HCT116 (cell line): Measurements from ENCODE around the gene PHYH. TPM values are rescaled to one million over a fixed set of nuclear protein-coding genes. Genes with fewer than 3 reads are reported as not detected.

ENCODE experiments used
- ATAC-seq: fragments of 200-7000 bp; cut with Tn5 transposase; 2 replicates; pipeline ENCODE4 v1.9.1; 2020; ENCODE audit warnings: mild to moderate bottlenecking, moderate library complexity
- BruUV-seq: library from RNA; stranded (reverse); fragments of 400-500 nt; replicated peaks from 2 replicates; lab custom pipeline; 2021; lab: Mats Ljungman, UMichigan
- CTCF ChIA-PET: fragments of 300-600 bp; sonication (Branson Sonifier 250); formaldehyde crosslinking; loops from one replicate; lab custom pipeline; 2021; ENCODE audit warnings: antibody characterized with exemption; lab: Charles Lee
- POLR2A ChIA-PET: fragments of 300-600, 350-600 bp; sonication (Branson Sonifier 250); formaldehyde crosslinking; loops from one replicate; lab custom pipeline; 2021; ENCODE audit warnings: antibody characterized with exemption; lab: Charles Lee
- RAD21 ChIA-PET, 2 experiments: fragments of 300-600 bp; sonication (Branson Sonifier 250); formaldehyde crosslinking; loops; one replicate each; lab custom pipeline; 2023; ENCODE audit warnings: low total read pairs in 2 of 2; ENCODE audit not compliant: uncharacterized antibody in 2 of 2, unreplicated experiment in 2 of 2, low non-redundant PET in 1 of 2; lab: Charles Lee
- DNase-seq: peaks from one replicate; pipeline ENCODE4 v3.0.0-alpha.2; 2010; ENCODE audit warnings: low read depth, low spot score
- H2AFZ ChIP-seq: fragments of 200-600 bp; shearing (Covaris generic), sonication (generic); 2 replicates; pipeline ENCODE4 v1.6.1; 2017; ENCODE audit warnings: low read depth, mixed run types, mixed read lengths, antibody characterized with exemption, low read length; ENCODE audit not compliant: poor library complexity, severe bottlenecking
- H3K27ac ChIP-seq: 2 replicates; pipeline ENCODE4 v1.5.1; 2012; ENCODE audit warnings: low read depth, low read length
- H3K27me3 ChIP-seq: fragments of 200-600 bp; sonication (generic); 2 replicates; pipeline ENCODE4 v1.6.1; 2016; ENCODE audit warnings: mixed run types, low read length, mixed read lengths; ENCODE audit not compliant: insufficient read depth
- H3K36me3 ChIP-seq, 2 experiments: fragments of 200-500 bp in 1 of 2; fragments of 200-600 bp in 1 of 2; sonication (Bioruptor generic) in 1 of 2; sonication (generic) in 1 of 2; 2 replicates each; pipeline versions ENCODE4 v1.5.1 to v1.6.1; 2014 to 2016; ENCODE audit warnings: low read length in 2 of 2, inconsistent platforms in 1 of 2, mixed read lengths in 1 of 2, mixed run types in 1 of 2; ENCODE audit not compliant: insufficient read depth in 2 of 2, control insufficient read depth in 1 of 2
- H3K4me1 ChIP-seq, 2 experiments: fragments of 200-600 bp in 1 of 2; sonication (generic) in 1 of 2; 2 replicates each; pipeline versions ENCODE4 v1.5.1 to v1.6.1; 2012 to 2017; ENCODE audit warnings: low read length in 2 of 2, inconsistent platforms in 1 of 2, mild to moderate bottlenecking in 1 of 2, mixed read lengths in 1 of 2, mixed run types in 1 of 2, moderate library complexity in 1 of 2; ENCODE audit not compliant: insufficient read depth in 2 of 2, control insufficient read depth in 1 of 2
- H3K4me2 ChIP-seq: fragments of 200-600 bp; sonication (generic); 2 replicates; pipeline ENCODE4 v1.6.1; 2017; ENCODE audit warnings: mixed run types, low read length, mixed read lengths
- H3K4me3 ChIP-seq, 2 experiments: fragments of 200-600 bp in 1 of 2; sonication (generic) in 1 of 2; replicated peaks in 1 of 2; 2 replicates each; pipeline ENCODE4 v1.5.1; 2011 to 2016; ENCODE audit warnings: low read length in 2 of 2, control low read depth in 1 of 2, low read depth in 1 of 2, mild to moderate bottlenecking in 1 of 2, mixed read lengths in 1 of 2, mixed run types in 1 of 2
- H3K79me2 ChIP-seq: fragments of 200-600 bp; sonication (generic); 2 replicates; pipeline ENCODE4 v1.6.1; 2017; ENCODE audit warnings: mild to moderate bottlenecking, mixed run types, low read length, moderate library complexity, mixed read lengths; ENCODE audit not compliant: insufficient read depth
- H3K9ac ChIP-seq: fragments of 200-600 bp; sonication (generic); 2 replicates; pipeline ENCODE4 v1.6.1; 2016; ENCODE audit warnings: low read length, mixed read lengths
- H3K9me2 ChIP-seq: fragments of 200-600 bp; sonication (generic), shearing (Covaris generic); 2 replicates; pipeline ENCODE4 v1.6.1; 2017; ENCODE audit warnings: mixed run types, mild to moderate bottlenecking, moderate library complexity; ENCODE audit not compliant: insufficient read depth
- H3K9me3 ChIP-seq, 2 experiments: fragments of 200-500 bp in 1 of 2; fragments of 200-600 bp in 1 of 2; sonication (Bioruptor generic) in 1 of 2; sonication (generic) in 1 of 2; 2 replicates each; pipeline ENCODE4 v1.6.1; 2014 to 2017; ENCODE audit warnings: low read length in 2 of 2, mixed read lengths in 2 of 2, inconsistent platforms in 1 of 2, low read depth in 1 of 2, mild to moderate bottlenecking in 1 of 2, mixed run types in 1 of 2, moderate library complexity in 1 of 2; ENCODE audit not compliant: control insufficient read depth in 1 of 2, insufficient read depth in 1 of 2
- H4K20me1 ChIP-seq: fragments of 200-600 bp; sonication (generic), shearing (Covaris generic); 2 replicates; pipeline ENCODE4 v1.6.1; 2017; ENCODE audit warnings: mixed run types, mild to moderate bottlenecking, moderate library complexity; ENCODE audit not compliant: insufficient read depth
- CEBPB ChIP-seq: IDR thresholded peaks from 2 replicates; pipeline ENCODE4 v1.6.1; 2012; ENCODE audit warnings: low read depth
- EGR1 ChIP-seq: IDR thresholded peaks from 2 replicates; pipeline ENCODE4 v1.6.1; 2012; ENCODE audit warnings: low read depth
- ELF1 ChIP-seq: IDR thresholded peaks from 2 replicates; pipeline ENCODE4 v1.6.1; 2012; ENCODE audit warnings: low read depth, borderline replicate concordance
- EZH2phosphoT487 ChIP-seq: fragments of 200-600 bp; IDR thresholded peaks from 2 replicates; pipeline ENCODE4 v1.6.1; 2018; ENCODE audit warnings: antibody characterized with exemption, borderline replicate concordance
- POLR2AphosphoS5 ChIP-seq: IDR thresholded peaks from 2 replicates; pipeline ENCODE4 v1.6.1; 2011; ENCODE audit warnings: mild to moderate bottlenecking, low read depth, low read length, moderate library complexity
- RAD21 ChIP-seq: IDR thresholded peaks from 2 replicates; pipeline ENCODE4 v1.6.1; 2012; ENCODE audit warnings: low read depth, mild to moderate bottlenecking
- SP1 ChIP-seq: IDR thresholded peaks from 2 replicates; pipeline ENCODE4 v1.6.1; 2012; ENCODE audit warnings: low read depth
- TCF7L2 ChIP-seq: IDR thresholded peaks from 2 replicates; pipeline ENCODE4 v1.7.0; 2011; ENCODE audit warnings: borderline replicate concordance, inconsistent platforms; ENCODE audit not compliant: insufficient read depth, insufficient read length; ENCODE audit errors: extremely low read depth
- ZBTB33 ChIP-seq: IDR thresholded peaks from 2 replicates; pipeline ENCODE4 v1.6.1; 2011; ENCODE audit warnings: mild to moderate bottlenecking, low read length, moderate library complexity; ENCODE audit not compliant: insufficient replicate concordance; ENCODE audit errors: extremely low read depth
- ZFX ChIP-seq: fragments of 450-650 bp; IDR thresholded peaks from 2 replicates; pipeline ENCODE4 v1.6.1; 2017
- intact Hi-C: fragments of 100-400 bp; cut with micrococcal nuclease; formaldehyde crosslinking; loops from 2 replicates; pipeline ENCODE4 v1.10.0; 2022
- total RNA-seq: library from RNA; stranded (reverse); gene quantifications from one replicate; pipeline ENCODE4 v1.2.1, GENCODE V29; 2021; ENCODE audit not compliant: unreplicated experiment

The PHYH gene
- total RNA-seq, 1 experiment from 2014 or later = 15.3 TPM

GRCh38 chr10:13346283-13347042 is 46.6 kb upstream of the PHYH start:
- H3K27me3 ChIP-seq = no peaks in the 10 kb centered on the region
- H3K9me3 ChIP-seq = no peaks in the 10 kb centered on the region
- CTCF ChIA-PET = no interaction called here
- RAD21 ChIA-PET = no interaction called here
- H2AFZ ChIP-seq = no peak overlapping the region
- peak overlapping the region; percentile 77 for H3K4me2 ChIP-seq
- intact Hi-C loops = loop anchor here (5.0 kb wide), 1 partner anchor 184 kb away; the partner anchor contains the start of gene MCM10
- H3K27ac ChIP-seq = peak overlapping the region; percentile 90
- H3K4me3 ChIP-seq = peak overlapping the region; percentile 68 to 84
- DNase-seq (no peak), ATAC-seq (no peak)
- no peaks in the 10 kb centered on the region for H3K9me2 ChIP-seq
- BruUV-seq = TSS peak; percentile 69
- peaks cover 15 to 28% of the 10 kb centered on the region in 2 experiments; a peak in 3 of 4 replicates for H3K4me1 ChIP-seq
- H3K36me3 ChIP-seq = peaks cover 0 to 4% of the 10 kb centered on the region in 2 experiments; a peak in 2 of 4 replicates
- H3K9ac ChIP-seq = peak overlapping the region; percentile 95
- H4K20me1 ChIP-seq = no peaks in the 10 kb centered on the region
- peaks cover 51% of the 10 kb centered on the region for H3K79me2 ChIP-seq
- TF ChIP-seq EGR1 (no peak), EZH2phosphoT487 (no peak), POLR2AphosphoS5 (no peak), TCF7L2 (no peak), ELF1 (no peak), SP1 (no peak), ZBTB33 (no peak), RAD21 (no peak), ZFX (no peak), CEBPB (no peak)
- POLR2A ChIA-PET = no interaction called here
